HEK293 (cell line): ENCODE results near the gene TNFRSF6B.

Experiments used
- GLIS1 ChIP-seq: fragments of 450-650 bp; formaldehyde crosslinking; IDR thresholded peaks from 2 replicates; pipeline ENCODE4 v1.5.1; 2016; ENCODE audit warnings: missing biosample characterization, missing genetic modification characterization
- HOXA7 ChIP-seq: sonication (generic); formaldehyde crosslinking; IDR thresholded peaks from 2 replicates; pipeline ENCODE4 v1.8.1; 2022; ENCODE audit warnings: missing genetic modification reagents, borderline replicate concordance
- IKZF3 ChIP-seq: fragments of 450-650 bp; IDR thresholded peaks from 2 replicates; pipeline ENCODE4 v1.5.0; 2018; ENCODE audit warnings: missing biosample characterization, mild to moderate bottlenecking, missing genetic modification characterization, moderate library complexity
- KLF7 ChIP-seq: fragments of 450-650 bp; formaldehyde crosslinking; IDR thresholded peaks from 2 replicates; pipeline ENCODE4 v1.5.1; 2016; ENCODE audit warnings: missing biosample characterization, missing genetic modification characterization, borderline replicate concordance
- KLF8 ChIP-seq: fragments of 450-650 bp; formaldehyde crosslinking; IDR thresholded peaks from 2 replicates; pipeline ENCODE4 v1.5.1; 2016; ENCODE audit warnings: missing biosample characterization, missing genetic modification characterization
- TCF7L2 ChIP-seq: IDR thresholded peaks from 2 replicates; pipeline ENCODE4 v1.6.1; 2011; ENCODE audit warnings: low read depth, mild to moderate bottlenecking, inconsistent platforms, low read length, moderate library complexity, borderline replicate concordance
- ZBTB11 ChIP-seq: fragments of 450-650 bp; formaldehyde crosslinking; conservative IDR thresholded peaks from 2 replicates; pipeline ENCODE4 v1.5.1; 2016; ENCODE audit warnings: low read depth, missing biosample characterization, missing genetic modification characterization
- ZBTB26 ChIP-seq: fragments of 450-650 bp; formaldehyde crosslinking; optimal IDR thresholded peaks from 2 replicates; pipeline ENCODE3; 2016; ENCODE audit warnings: missing biosample characterization, mild to moderate bottlenecking, missing genetic modification characterization
- ZFP3 ChIP-seq: fragments of 450-650 bp; formaldehyde crosslinking; IDR thresholded peaks from 2 replicates; pipeline ENCODE4 v1.5.1; 2016; ENCODE audit warnings: low read depth, missing biosample characterization, missing genetic modification characterization
- ZFP37 ChIP-seq: fragments of 450-650 bp; formaldehyde crosslinking; IDR thresholded peaks from 2 replicates; pipeline ENCODE4 v1.5.1; 2016; ENCODE audit warnings: missing biosample characterization, missing genetic modification characterization
- ZNF24 ChIP-seq: fragments of 450-650 bp; formaldehyde crosslinking; IDR thresholded peaks from 2 replicates; pipeline ENCODE4 v1.5.1; 2016; ENCODE audit warnings: missing biosample characterization, missing genetic modification characterization
- ZNF324 ChIP-seq: fragments of 450-650 bp; formaldehyde crosslinking; IDR thresholded peaks from 2 replicates; pipeline ENCODE4 v1.5.1; 2016; ENCODE audit warnings: missing biosample characterization, missing genetic modification characterization
- ZNF366 ChIP-seq: fragments of 450-650 bp; formaldehyde crosslinking; conservative IDR thresholded peaks from 2 replicates; pipeline ENCODE4 v1.5.1; 2016; ENCODE audit warnings: missing biosample characterization, missing genetic modification characterization
- ZNF521 ChIP-seq: fragments of 450-650 bp; formaldehyde crosslinking; IDR thresholded peaks from 2 replicates; pipeline ENCODE4 v1.5.1; 2017; ENCODE audit warnings: missing biosample characterization, mild to moderate bottlenecking, missing genetic modification characterization
- ZNF549 ChIP-seq: fragments of 450-650 bp; IDR thresholded peaks from 2 replicates; pipeline ENCODE4 v1.5.1; 2018; ENCODE audit warnings: missing biosample characterization, missing genetic modification characterization, mild to moderate bottlenecking, inconsistent platforms, moderate library complexity
- ZNF660 ChIP-seq: fragments of 450-650 bp; IDR thresholded peaks from 2 replicates; pipeline ENCODE4 v1.5.1; 2018; ENCODE audit warnings: missing biosample characterization, mild to moderate bottlenecking, missing genetic modification characterization
- TF ChIP-seq, protein P1 (sequence below): fragments of 450-650 bp; formaldehyde crosslinking; IDR thresholded peaks from 2 replicates; pipeline ENCODE4 v1.5.1; 2016; ENCODE audit warnings: missing biosample characterization, missing genetic modification characterization
- TF ChIP-seq, protein P2 (sequence below): fragments of 450-650 bp; formaldehyde crosslinking; IDR thresholded peaks from 2 replicates; pipeline ENCODE4 v1.5.1; 2016; ENCODE audit warnings: missing biosample characterization, missing genetic modification characterization
- TF ChIP-seq, protein P3 (sequence below): fragments of 450-650 bp; formaldehyde crosslinking; IDR thresholded peaks from 2 replicates; pipeline ENCODE4 v1.5.1; 2016; ENCODE audit warnings: missing biosample characterization, missing genetic modification characterization
- TF ChIP-seq, protein P4 (sequence below): fragments of 450-650 bp; formaldehyde crosslinking; IDR thresholded peaks from 2 replicates; pipeline ENCODE4 v1.5.1; 2017; ENCODE audit warnings: missing biosample characterization, missing genetic modification characterization
- TF ChIP-seq, protein P5 (sequence below): fragments of 450-650 bp; formaldehyde crosslinking; IDR thresholded peaks from 2 replicates; pipeline ENCODE4 v1.5.1; 2016; ENCODE audit warnings: missing biosample characterization, missing genetic modification characterization, borderline replicate concordance

Gene TNFRSF6B

DNA sequence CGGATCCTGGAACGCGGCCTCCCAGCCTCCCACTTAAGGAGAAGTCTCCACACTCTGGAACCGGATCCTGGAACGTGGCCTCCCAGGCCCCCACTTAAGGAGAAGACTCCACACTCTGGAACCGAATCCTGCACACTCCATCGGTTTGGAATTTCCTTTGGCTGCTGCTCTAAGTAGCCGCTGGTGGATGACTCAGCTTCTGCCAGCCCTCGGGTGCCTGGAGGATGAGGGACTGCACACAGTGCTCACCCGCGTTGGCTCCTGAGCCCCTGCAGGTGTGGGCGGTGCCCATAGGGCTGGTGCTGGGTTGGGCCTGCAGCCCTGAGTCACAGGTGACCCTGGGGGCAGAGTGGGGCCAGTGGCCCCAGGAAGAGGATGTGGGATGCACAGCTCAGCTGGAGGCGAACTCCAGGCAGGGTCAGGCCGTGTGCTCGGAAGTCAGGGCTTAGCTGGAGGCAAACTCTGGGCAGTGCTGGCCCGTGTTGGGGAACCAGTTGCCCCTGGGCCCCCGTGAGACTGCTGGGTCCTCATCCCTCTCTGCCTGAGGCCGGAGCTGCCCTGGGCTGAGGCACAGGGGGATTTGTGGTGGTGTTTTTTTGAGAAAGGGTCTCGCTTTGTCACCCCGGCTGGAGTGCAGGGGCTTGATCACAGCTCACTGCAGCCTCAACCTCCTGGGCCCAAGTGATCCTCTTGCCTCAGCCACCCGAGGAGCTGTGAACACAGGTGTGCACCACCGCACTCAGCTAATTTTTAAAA, 13.9 kb upstream of the TNFRSF6B start (continued):
- no peak for TF ChIP-seq HOXA7 (CRISPR knock-in tag)
- TF ChIP-seq ZFP3 (tag by site-specific recombination), result no peak
- TF ChIP-seq KLF7 (tag by site-specific recombination), result no peak
- TF ChIP-seq ZNF324, result 0 out of 2 replicates have a peak, but pooled peaks have one; percentile 40
- TF ChIP-seq, protein P1, sequence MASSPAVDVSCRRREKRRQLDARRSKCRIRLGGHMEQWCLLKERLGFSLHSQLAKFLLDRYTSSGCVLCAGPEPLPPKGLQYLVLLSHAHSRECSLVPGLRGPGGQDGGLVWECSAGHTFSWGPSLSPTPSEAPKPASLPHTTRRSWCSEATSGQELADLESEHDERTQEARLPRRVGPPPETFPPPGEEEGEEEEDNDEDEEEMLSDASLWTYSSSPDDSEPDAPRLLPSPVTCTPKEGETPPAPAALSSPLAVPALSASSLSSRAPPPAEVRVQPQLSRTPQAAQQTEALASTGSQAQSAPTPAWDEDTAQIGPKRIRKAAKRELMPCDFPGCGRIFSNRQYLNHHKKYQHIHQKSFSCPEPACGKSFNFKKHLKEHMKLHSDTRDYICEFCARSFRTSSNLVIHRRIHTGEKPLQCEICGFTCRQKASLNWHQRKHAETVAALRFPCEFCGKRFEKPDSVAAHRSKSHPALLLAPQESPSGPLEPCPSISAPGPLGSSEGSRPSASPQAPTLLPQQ (tag by site-specific recombination), result no peak
- TF ChIP-seq ZNF660, result no peak; the same call in 1 of the 2 replicates
- TF ChIP-seq ZNF366, result 0 out of 2 replicates have a peak, but pooled peaks have one; percentile 27
- TF ChIP-seq TCF7L2, result no peak
- peak; percentile 57; the same call in 1 of the 2 replicates for TF ChIP-seq ZFP37 (tag by site-specific recombination)
- no peak; the same call in 1 of the 2 replicates for TF ChIP-seq KLF8 (tag by site-specific recombination)
- TF ChIP-seq ZNF24 (tag by site-specific recombination), result no peak
- TF ChIP-seq, protein P2, sequence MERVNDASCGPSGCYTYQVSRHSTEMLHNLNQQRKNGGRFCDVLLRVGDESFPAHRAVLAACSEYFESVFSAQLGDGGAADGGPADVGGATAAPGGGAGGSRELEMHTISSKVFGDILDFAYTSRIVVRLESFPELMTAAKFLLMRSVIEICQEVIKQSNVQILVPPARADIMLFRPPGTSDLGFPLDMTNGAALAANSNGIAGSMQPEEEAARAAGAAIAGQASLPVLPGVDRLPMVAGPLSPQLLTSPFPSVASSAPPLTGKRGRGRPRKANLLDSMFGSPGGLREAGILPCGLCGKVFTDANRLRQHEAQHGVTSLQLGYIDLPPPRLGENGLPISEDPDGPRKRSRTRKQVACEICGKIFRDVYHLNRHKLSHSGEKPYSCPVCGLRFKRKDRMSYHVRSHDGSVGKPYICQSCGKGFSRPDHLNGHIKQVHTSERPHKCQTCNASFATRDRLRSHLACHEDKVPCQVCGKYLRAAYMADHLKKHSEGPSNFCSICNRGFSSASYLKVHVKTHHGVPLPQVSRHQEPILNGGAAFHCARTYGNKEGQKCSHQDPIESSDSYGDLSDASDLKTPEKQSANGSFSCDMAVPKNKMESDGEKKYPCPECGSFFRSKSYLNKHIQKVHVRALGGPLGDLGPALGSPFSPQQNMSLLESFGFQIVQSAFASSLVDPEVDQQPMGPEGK, result peak; percentile 47
- TF ChIP-seq, protein P3, sequence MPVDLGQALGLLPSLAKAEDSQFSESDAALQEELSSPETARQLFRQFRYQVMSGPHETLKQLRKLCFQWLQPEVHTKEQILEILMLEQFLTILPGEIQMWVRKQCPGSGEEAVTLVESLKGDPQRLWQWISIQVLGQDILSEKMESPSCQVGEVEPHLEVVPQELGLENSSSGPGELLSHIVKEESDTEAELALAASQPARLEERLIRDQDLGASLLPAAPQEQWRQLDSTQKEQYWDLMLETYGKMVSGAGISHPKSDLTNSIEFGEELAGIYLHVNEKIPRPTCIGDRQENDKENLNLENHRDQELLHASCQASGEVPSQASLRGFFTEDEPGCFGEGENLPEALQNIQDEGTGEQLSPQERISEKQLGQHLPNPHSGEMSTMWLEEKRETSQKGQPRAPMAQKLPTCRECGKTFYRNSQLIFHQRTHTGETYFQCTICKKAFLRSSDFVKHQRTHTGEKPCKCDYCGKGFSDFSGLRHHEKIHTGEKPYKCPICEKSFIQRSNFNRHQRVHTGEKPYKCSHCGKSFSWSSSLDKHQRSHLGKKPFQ (tag by site-specific recombination), result no peak
- TF ChIP-seq, protein P4, sequence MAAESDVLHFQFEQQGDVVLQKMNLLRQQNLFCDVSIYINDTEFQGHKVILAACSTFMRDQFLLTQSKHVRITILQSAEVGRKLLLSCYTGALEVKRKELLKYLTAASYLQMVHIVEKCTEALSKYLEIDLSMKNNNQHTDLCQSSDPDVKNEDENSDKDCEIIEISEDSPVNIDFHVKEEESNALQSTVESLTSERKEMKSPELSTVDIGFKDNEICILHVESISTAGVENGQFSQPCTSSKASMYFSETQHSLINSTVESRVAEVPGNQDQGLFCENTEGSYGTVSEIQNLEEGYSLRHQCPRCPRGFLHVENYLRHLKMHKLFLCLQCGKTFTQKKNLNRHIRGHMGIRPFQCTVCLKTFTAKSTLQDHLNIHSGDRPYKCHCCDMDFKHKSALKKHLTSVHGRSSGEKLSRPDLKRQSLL (tag by site-specific recombination), result no peak
- peak; percentile 92 for TF ChIP-seq GLIS1 (tag by site-specific recombination)
- no peak for TF ChIP-seq IKZF3 (tag by site-specific recombination)
- no peak for TF ChIP-seq ZBTB26
- TF ChIP-seq, protein P5, sequence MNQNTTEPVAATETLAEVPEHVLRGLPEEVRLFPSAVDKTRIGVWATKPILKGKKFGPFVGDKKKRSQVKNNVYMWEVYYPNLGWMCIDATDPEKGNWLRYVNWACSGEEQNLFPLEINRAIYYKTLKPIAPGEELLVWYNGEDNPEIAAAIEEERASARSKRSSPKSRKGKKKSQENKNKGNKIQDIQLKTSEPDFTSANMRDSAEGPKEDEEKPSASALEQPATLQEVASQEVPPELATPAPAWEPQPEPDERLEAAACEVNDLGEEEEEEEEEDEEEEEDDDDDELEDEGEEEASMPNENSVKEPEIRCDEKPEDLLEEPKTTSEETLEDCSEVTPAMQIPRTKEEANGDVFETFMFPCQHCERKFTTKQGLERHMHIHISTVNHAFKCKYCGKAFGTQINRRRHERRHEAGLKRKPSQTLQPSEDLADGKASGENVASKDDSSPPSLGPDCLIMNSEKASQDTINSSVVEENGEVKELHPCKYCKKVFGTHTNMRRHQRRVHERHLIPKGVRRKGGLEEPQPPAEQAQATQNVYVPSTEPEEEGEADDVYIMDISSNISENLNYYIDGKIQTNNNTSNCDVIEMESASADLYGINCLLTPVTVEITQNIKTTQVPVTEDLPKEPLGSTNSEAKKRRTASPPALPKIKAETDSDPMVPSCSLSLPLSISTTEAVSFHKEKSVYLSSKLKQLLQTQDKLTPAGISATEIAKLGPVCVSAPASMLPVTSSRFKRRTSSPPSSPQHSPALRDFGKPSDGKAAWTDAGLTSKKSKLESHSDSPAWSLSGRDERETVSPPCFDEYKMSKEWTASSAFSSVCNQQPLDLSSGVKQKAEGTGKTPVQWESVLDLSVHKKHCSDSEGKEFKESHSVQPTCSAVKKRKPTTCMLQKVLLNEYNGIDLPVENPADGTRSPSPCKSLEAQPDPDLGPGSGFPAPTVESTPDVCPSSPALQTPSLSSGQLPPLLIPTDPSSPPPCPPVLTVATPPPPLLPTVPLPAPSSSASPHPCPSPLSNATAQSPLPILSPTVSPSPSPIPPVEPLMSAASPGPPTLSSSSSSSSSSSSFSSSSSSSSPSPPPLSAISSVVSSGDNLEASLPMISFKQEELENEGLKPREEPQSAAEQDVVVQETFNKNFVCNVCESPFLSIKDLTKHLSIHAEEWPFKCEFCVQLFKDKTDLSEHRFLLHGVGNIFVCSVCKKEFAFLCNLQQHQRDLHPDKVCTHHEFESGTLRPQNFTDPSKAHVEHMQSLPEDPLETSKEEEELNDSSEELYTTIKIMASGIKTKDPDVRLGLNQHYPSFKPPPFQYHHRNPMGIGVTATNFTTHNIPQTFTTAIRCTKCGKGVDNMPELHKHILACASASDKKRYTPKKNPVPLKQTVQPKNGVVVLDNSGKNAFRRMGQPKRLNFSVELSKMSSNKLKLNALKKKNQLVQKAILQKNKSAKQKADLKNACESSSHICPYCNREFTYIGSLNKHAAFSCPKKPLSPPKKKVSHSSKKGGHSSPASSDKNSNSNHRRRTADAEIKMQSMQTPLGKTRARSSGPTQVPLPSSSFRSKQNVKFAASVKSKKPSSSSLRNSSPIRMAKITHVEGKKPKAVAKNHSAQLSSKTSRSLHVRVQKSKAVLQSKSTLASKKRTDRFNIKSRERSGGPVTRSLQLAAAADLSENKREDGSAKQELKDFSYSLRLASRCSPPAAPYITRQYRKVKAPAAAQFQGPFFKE (tag by site-specific recombination), result no peak
- TF ChIP-seq ZNF521 (tag by site-specific recombination), result no peak
- no peak for TF ChIP-seq ZNF549 (tag by site-specific recombination)
- no peak for TF ChIP-seq ZBTB11
